ENCODE data around the gene TEX2.

GRCh38 chr17:64125937-64126336, 137.1 kb downstream of the TEX2 start:
- TF ChIP-seq CTCF (IDR thresholded peaks at IDR 0.05) (no peak), EP300 (IDR thresholded peaks at IDR 0.05) (no peak)
